HG03432 (cell line): ENCODE data around the gene PRDM16.

Experiments
- ATAC-seq: cut with Tn5 transposase; IDR thresholded peaks from one replicate; pipeline ENCODE4 v1.9.1; 2021; ENCODE audit warnings: mild to moderate bottlenecking, moderate library complexity; ENCODE audit not compliant: unreplicated experiment

PRDM16 gene

GRCh38 chr1:3327936-3328590 lies 259.1 kb downstream of the PRDM16 start:
- no peak for ATAC-seq

GRCh38 chr1:3329640-3330281 lies 260.8 kb downstream of the PRDM16 start:
- no peak for ATAC-seq

GRCh38 chr1:3330771-3331245 lies 261.8 kb downstream of the PRDM16 start:
- ATAC-seq: no peak

GRCh38 chr1:3331564-3331963 lies 262.6 kb downstream of the PRDM16 start:
- no peak for ATAC-seq

GRCh38 chr1:3332043-3332442 lies 263.0 kb downstream of the PRDM16 start:
- ATAC-seq: no peak

GRCh38 chr1:3332662-3333061 lies 263.7 kb downstream of the PRDM16 start:
- no peak for ATAC-seq

GRCh38 chr1:3333903-3334302 lies 264.9 kb downstream of the PRDM16 start:
- no peak for ATAC-seq

- ATAC-seq: no peak
These were observed 265.4 kb downstream of the PRDM16 start for GRCh38 chr1:3334366-3334765.

- no peak for ATAC-seq
These were observed 267.0 kb downstream of the PRDM16 start for GRCh38 chr1:3335754-3336640.

- ATAC-seq: no peak
These were observed 267.9 kb downstream of the PRDM16 start for GRCh38 chr1:3336641-3337630.

GRCh38 chr1:3337798-3338724 lies 269.1 kb downstream of the PRDM16 start:
- no peak for ATAC-seq

- ATAC-seq: no peak
These were observed 269.7 kb downstream of the PRDM16 start for GRCh38 chr1:3338725-3339070.

- ATAC-seq: no peak
These were observed 270.9 kb downstream of the PRDM16 start for GRCh38 chr1:3339856-3340255.

GRCh38 chr1:3340548-3341235 lies 271.7 kb downstream of the PRDM16 start:
- ATAC-seq: no peak

- no peak for ATAC-seq
These were observed 272.4 kb downstream of the PRDM16 start for GRCh38 chr1:3341236-3341994.

GRCh38 chr1:3342960-3343359 lies 274.0 kb downstream of the PRDM16 start:
- ATAC-seq: no peak

GRCh38 chr1:3344395-3344794 lies 275.4 kb downstream of the PRDM16 start:
- ATAC-seq: no peak

- ATAC-seq: no peak
These were observed 276.8 kb downstream of the PRDM16 start for GRCh38 chr1:3345792-3346191.
